Posterior cingulate gyrus (tissue), 11 donors: ENCODE results near the gene CTSO.
"Not testable (repeated sequence)": the region's sequence is repeated elsewhere in the genome, so short reads cannot be mapped to it uniquely, and the experiment has no call there.

Source experiments
- DNase-seq, 10 donors: peaks; one replicate each; pipeline versions ENCODE4 v3.0.0 to v3.0.0-alpha.2; 2020 to 2021; ENCODE audit warnings: mixed read lengths in 3 of 10
- intact Hi-C: fragments of 100-400 bp; cut with DNase I; formaldehyde crosslinking; loops from one replicate; pipeline ENCODE4 v1.15.1; 2023

Gene CTSO

DNA sequence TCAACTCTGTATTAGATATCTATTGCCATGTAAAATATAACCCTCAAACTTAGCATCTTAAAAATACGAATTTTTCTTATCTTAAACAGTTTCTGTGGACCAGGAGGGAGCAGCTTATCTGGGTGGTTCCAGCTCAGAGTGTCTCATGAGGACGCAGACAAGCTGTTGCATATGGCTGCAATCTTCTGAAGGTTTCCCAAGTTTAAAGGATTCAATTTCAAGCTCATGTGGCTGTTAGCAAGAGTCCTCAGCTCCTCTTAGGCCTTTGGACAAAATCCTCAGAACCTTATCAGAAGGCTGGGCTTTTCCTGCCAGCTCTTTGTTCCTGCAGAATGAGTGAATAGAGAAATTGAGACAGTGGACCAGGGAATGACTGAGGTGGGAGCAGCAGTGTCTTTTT is 2.8 kb upstream of the CTSO start:
- intact Hi-C loops, result loop anchor here (10.0 kb wide), 1 partner anchor 552 kb away; no protein-coding TSS in a partner anchor

DNA sequence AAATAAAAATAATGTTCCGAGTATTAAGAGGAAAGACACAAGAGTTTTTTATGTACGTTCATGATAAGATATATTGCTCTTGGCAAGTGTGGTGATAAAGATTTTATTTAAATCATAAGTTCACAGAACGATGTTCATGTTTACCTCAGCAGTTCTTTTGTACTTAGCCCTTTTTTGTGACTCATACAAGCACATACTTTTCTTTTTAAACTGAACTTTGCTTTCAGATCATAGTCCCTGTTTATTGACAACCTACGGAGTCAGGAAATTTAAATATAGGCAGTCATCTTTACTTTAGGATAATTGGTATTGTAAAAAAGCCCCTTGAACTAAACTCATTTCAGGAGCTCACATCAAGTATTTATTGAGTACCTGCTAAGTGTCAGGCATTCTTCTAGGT is 1.3 kb upstream of the CTSO start:
- no peak for DNase-seq
- intact Hi-C loops, result loop anchor here (5.0 to 10.0 kb wide), 3 partner anchors 143 to 550 kb away; no protein-coding TSS in a partner anchor

More for the DNA sequence above, 2.8 kb upstream of the CTSO start:
- DNase-seq, result no peak

DNA sequence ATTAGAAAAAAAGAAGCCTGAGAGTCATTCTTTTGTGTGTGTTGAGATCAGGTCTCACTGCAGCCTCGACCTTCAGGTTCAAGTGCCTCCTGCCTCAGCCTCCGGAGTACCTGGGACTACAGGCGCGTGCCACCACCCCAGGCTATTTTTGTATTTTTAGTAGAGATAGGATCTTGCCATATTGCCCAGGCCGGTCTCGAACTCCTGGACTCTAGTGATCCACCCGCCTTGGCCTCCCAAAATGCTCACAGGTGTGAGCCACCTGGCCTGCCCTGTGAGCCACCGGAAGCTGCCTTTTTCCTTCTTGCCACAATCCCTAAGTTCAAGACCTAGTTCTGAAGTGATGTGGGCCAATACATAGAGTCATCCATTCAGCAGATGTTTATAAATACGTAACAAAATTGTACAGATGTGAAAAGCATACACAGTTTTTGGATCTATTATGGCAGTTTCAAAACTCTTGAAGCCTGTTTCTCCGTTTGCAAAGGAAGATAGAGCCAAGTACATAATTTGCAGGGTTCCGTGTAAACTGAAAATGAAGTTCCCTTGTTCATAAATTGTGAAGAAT is 536 bp upstream of the CTSO start:
- intact Hi-C loops, result loop anchor here (5.0 to 10.0 kb wide), 3 partner anchors 142 to 549 kb away; no protein-coding TSS in a partner anchor
- DNase-seq, result no peak

DNA sequence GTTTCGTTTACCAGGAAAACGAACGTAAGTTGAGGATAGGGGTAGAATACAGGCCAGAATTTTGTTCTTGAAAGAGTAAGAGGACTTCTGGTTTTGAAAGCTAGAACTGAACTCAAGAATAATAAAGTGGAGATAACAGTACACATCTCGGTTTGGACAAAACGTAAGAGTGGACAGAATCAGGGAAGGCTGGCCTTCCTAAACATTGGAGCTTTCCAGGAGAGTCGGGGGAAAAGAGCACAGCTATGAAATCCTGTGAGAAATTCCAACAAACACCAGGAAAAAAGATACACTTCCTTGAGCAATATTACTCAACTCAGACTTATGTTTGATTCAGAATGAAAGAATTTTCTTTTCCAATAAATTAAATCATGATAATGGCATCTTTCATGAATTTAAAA is 1.2 kb downstream of the CTSO start:
- DNase-seq, result no peak
- intact Hi-C loops, result loop anchor here (5.0 to 10.0 kb wide), 3 partner anchors 140 to 548 kb away; no protein-coding TSS in a partner anchor

DNA sequence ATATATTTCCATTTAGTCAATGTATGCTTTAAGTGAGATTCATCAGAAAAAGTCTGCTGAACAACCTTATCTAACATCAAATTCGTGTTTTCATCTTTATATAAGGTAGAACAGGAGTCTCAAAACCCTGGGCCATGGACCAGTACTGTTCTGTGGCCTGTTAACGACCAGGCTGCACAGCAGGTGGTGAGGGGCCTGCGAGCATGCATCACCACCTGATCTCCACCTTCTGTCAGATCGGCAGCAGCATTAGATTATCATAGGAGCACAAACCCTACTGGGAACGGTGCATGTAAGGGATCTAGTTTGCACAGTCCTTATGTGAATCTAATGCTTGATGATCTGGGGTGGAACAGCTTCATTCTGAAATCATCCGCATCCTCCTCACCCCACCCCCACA is 3.2 kb downstream of the CTSO start:
- no peak for DNase-seq
- intact Hi-C loops, result loop anchor here (5.0 to 10.0 kb wide), 3 partner anchors 138 to 546 kb away; no protein-coding TSS in a partner anchor

DNA sequence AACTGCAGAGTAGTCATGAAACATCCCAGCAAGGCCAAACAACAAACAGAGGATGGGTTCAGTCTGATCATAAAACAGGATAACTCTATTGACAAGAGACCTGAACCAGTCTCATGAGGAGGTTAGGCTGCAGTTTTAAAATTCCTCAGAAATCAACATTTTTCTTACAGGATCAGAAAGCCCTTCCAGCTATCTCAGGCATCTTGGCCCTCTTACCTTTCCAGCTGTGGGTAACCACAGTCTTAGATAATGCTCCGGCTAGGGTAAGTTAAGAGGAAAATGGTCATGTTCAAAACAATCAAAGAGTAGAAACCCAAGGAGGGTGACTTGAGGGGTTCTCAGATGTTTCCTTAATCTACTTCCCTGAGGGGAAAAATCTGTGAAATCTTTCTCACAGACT is 5.1 kb downstream of the CTSO start:
- intact Hi-C loops, result no loop called here
- DNase-seq, result no peak

DNA sequence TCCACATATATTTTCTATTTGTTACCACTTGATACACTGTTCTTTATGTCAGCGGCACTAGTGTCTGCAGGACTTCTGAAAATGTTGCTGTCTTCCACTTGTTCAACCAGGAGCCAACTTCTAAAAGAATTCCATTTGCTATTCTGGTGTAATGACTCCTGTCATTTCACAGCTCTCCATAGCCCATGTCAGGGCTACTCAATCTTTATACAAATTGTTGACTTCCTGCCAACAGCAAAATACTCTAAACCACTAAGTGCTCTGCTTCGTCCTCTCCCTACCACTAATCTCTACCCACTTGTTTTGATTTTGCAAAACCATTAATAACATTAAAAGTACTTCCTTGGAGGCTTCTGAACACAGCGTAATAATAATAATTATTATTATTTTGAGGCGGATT is 7.2 kb downstream of the CTSO start:
- intact Hi-C loops, result no loop called here
- no peak for DNase-seq

DNA sequence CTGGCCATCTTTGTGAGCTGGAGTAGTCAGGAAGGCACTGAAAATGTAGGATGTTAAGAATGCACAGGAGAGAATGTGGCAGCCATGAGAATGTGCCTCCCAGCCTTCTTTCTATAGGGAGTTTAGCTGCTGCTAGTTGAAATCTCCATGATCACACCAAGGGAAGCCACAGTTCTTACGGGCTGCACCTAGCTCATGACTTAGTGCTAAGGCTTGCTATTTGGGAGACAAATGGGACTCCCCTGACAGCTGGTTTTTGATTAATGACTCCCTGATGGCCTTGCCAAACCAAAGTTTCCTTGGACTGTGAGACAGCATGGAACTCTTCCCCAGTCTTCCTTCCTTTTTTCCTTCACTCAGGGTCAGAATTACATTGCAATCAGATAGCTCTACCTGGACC is 9.2 kb downstream of the CTSO start:
- no peak for DNase-seq
- intact Hi-C loops, result no loop called here

DNA sequence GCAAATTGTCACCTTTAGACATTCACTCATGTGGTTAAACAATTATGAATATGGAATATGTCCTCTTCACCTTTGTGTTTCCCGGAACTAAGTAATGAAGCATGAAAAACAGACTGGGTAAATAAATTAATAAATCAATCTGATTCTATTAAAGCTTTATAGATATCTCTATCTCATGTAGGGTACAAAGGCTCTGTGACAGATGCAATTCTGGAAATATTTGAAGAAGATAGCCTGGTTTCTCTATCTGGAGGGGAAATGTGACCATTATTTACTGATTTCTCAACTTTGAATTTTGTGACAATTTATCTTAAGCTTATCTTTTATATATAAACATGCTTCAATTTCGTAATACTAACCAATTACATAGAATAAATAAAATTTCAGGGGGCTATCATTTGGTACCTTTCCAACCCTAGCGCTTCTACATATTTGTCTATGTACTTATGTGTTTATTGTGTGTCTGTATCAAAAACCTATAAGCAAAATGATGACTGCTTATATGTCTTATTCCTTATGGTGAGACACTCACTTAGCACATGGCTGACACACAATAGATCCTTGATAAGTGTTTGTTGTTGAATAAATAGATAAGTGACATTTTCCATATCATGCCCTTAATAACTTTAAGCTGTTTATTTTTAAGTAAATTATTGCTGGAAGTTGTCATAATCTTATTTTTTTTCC is 9.9 kb downstream of the CTSO start:
- DNase-seq, result no peak
- intact Hi-C loops, result no loop called here

DNA sequence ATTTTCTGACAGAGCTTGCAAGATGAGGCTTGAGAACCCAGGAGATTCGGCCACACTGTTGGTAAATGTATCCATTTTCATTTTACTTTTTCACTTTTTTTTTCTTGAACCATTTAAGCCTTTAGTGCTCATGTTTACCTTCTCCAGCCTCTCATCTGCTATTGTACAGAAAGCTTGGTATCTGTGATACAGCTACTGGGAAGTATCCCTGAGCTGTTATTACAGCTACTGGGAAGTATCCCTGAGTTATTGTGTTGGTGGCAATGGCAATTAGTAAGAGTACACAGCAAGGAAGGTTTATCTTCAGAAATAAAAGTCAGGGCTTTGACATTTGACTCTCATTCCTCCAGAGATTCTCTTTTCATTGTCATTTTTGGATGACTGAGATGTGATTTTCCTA is 11.8 kb downstream of the CTSO start:
- DNase-seq, result no peak
- intact Hi-C loops, result no loop called here

DNA sequence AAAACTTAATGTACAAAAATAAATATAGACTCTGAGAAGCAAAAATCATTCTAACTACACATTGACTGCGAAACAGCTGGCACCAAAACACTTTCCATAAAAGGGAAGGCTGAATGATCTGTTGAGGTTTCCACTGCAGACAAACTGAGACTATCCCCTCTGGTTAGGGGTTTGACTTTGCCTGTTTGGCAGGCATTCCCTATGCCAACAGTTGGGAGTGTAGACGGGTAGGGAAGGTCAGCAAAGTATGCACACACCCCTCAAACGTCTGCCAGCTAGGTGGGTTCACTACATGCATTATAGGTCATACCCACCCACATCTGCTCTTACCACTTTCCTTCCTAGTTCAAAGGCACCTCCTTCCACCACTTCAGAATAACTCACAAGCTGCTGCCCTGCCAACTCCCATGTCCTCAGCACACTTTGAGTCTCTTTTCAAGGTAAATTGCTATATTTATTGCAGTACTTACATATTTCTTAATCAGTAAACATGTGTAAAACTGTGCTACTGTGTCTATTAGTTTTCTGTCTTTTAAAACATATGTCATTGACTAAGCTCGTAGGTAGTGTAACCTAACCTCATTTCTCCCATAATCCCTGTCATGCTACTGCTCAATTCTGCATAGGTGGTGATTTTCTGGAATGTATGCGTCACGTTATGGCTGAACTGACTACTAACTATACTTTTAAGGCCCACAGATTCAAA is 12.4 kb downstream of the CTSO start:
- intact Hi-C loops, result no loop called here
- DNase-seq, result no peak

DNA sequence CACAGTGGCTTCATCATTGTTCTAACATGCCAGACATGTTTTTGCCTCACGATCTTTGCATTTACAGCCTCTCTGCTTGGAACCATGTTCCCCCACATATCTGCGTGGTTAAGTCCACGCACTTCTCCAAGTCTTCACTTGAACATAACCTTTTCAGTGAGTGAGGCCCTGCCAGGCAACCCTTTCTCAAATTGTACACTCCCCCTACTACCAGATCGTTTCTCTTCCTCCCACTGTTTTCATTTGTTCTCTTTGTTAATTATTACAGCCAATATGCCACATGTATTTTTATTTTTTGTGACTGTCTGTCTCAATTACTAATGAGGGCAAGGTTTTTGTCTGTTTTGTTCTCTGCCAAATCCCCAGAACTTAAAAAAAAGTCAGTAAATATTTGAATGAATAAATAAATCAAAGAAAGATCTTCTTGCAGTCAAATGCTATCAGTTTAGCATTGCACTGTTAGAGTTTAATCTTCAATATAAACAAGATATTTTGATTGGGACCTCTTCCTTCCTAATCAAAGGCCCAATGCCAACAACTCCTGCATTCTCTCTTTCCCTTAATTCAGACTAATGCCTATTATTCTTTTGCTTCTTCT is 18.2 kb downstream of the CTSO start:
- no peak for DNase-seq
- intact Hi-C loops, result no loop called here

DNA sequence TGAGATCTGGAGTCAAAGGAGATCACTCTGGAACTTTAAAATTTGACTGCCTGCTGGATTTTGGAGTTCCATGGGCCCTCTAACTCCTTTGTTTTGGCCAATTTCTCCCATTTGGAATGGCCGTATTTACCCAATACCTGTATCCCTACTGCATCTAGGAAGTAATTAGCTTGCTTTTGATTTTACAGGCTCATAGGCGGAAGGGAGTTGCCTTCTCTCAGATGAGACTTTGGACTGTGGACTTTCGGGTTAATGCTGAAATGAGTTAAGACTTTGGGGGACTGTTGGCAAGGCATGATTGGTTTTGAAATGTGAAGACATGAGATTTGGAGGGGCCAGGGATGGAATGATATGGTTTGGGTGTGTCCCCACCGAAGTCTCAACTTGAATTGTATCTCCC is 19.0 kb downstream of the CTSO start:
- DNase-seq, intact Hi-C loops: not testable (repeated sequence)

DNA sequence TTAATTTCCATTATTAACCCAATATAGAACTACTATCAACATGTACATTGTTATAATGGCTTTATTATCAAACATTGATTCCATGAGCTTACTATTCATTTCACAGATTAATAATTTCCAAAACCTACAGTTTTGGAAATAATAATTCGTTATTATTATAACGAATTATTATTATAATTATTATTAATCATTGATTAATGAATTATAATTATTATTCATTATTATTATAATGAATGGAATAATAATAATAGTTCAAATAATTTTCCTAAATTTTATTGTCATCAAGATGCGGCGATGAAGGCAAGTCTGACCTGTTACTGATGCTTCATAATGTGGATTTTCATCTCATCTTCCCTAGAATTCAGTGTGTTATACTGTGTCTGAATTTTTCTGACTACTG is 22.0 kb downstream of the CTSO start:
- intact Hi-C loops, result no loop called here
- DNase-seq, result no peak

DNA sequence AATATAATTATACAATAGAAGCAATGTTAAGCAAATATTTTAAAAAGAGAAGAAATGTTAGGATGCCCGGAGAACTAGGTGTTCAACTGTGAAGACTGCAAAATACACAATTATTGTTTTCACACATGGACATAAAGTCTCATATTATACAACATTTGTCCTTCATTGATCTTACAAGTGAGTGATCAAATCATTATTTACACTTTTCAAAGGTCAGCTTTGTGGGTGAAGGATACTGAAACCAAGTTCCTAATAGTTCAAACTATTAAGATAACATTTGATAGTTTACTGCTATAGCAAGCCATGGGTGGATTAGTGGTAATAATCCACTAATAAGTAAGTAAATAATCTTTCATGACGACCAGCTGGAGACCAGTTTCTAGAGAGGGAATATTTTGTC is 23.3 kb downstream of the CTSO start:
- intact Hi-C loops, result no loop called here
- DNase-seq, result no peak

DNA sequence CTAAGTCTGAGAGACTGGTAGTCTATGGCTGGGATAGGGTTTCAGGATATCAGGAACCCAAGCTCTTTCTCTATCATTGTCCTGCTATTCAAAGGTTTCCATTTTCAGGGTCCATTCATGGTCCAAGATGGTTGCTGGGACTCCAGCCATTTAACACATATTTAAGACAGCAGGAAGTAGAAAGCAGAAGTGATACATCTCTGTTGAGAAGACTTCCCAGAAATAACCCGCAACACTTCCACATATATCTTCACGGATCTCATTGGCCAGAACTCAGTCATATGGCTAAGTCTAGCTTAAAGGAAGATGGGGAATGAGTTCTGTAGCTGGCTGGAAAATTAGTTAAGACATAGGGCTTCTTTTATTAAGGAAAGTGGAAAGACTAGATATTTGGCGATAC is 23.8 kb downstream of the CTSO start:
- intact Hi-C loops, result no loop called here
- DNase-seq, result no peak

DNA sequence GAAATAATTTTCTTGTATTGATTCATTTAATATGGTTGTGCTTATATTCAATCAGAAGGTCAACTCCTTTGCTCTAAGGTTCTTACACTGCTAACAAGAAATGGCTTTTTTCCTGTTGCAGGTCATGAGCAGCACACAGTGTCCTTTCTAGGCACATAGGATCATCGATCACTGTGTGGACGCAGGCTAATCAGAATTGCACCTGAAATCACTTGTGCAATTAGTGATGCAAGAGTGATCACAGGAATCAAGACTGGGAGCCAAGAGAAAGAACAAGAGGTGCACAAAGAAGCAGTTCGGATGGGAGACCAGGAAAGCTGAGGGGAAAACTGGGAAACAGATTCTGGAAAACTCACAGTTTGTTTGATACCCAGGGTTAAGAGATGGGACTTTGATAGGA is 29.0 kb downstream of the CTSO start:
- intact Hi-C loops, result no loop called here
- DNase-seq, result no peak

DNA sequence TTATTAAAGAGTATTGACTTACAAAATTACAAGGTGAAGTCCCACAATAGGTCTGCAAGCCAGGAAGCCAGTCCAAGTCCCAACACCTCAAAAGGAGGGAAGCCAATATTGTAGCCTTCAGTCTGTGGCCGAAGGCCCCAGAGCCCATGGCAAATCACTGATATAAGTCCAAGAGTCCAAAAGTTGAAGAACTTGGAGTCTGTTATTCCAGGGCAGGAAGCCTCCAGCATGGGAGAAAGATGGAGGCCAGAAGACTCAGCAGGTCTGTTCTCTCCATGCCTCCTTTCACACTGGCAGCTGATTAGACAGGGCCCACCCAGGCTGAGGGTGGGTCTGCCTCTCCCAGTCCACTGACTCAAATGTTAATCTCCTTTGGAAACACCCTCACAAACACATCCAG is 32.1 kb downstream of the CTSO start:
- no peak for DNase-seq
- intact Hi-C loops, result no loop called here

DNA sequence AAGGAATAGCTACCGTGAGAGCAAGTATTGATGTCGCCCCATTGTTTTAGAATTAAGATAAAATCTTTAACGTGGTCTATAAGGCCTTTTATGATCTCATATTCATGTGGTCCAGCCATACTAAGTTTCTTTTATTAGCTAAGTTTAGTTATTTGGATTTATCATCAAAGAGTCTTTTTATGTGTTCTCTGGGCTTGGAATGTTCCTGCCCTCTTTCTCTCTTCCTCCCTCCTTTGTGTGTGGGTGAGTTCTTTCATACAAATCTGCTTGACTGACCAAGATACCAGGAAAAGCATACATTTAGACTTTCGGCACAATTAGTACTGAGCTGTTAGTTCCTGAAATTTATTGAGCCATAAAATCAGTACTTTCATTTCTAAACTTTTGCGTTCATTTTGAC is 38.9 kb downstream of the CTSO start:
- no peak for DNase-seq
- intact Hi-C loops, result no loop called here

DNA sequence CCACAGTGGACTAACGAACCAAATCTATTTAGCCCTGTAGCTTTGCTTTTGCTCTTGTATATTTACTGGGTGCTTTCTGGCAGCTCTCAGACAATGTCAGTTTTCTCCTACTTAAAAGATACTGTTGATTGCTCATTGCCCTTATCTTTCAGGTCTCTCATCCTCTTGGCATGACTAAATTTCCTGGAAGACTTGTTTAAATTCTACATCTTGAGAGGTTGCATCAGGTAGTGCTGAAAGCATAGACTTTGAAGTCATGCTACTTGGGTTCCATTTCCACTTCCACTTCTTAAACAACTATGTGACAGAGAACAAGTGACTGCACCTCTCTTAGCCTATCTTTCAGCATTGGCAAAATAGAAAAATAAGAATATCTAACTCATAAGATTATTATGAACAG is 41.8 kb downstream of the CTSO start:
- DNase-seq, result no peak
- intact Hi-C loops, result no loop called here

DNA sequence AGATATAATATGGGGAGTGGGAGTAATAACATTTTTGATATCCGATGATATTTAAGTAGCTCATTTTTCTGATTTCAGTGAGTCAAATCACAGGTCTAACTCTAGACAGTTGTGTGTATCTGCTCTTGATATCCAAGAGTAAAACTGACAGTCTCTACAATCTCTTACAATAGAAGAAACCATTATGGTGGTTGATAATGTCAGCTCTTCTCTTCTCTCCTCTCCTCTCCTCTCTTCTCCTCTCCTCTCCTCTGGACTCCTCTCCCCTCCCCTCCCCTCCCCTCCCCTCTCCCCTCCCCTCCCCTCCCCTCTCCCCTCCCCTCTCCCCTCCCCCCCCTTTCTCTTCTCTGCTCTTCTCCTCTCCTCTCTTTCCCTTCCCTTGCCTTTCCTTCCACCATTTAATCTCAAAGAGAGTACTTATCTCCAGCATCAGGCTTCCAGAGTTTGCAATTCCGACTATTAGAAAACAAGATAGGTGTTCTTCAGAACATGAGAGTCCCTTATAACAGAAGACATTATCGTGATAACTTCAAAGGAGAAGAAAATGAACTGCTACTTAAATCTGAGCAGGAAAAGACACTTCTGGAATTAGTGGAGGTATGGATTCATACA is 43.9 kb downstream of the CTSO start:
- intact Hi-C loops, result no loop called here
- no peak for DNase-seq
